Measurements from ENCODE around the gene SLC9A6. TPM values are rescaled to one million over a fixed set of nuclear protein-coding genes. Genes with fewer than 3 reads are reported as not detected.

The SLC9A6 gene
- polyA plus RNA-seq, 3 donors: 5.8 to 15.7 (median 14.2) TPM

GRCh38 chrX:136016881-136017280, 31.6 kb downstream of the SLC9A6 start:
- H3K79me2 ChIP-seq (ENCODE audit: insufficient read depth, low read length): no peaks in the 10 kb centered on the region
- no peak for DNase-seq
- Mint-ChIP-seq H3K27ac (no peak overlapping the region), H3K27me3 (ENCODE audit: low read depth in 3 of 3) (no peaks in the 10 kb centered on the region), H3K4me1 (no peaks in the 10 kb centered on the region), H3K9me3 (peaks cover 0 to 3% (median 0%) of the 10 kb centered on the region in 7 donors), H3K4me3 (no peak overlapping the region), H3K36me3 (peaks cover 54 to 56% of the 10 kb centered on the region in 2 donors)
- intact Hi-C loops (cut with micrococcal nuclease): no loop called here
- H3K27ac ChIP-seq (ENCODE audit: low read depth in 1 of 2, low read length in 2 of 2): no peak overlapping the region
- H4K20me1 ChIP-seq (ENCODE audit: insufficient read depth, low read length): no peaks in the 10 kb centered on the region
- WGBS (ENCODE audit: insufficient coverage): no CpG with 5 or more reads among the region's 2 CpGs
- no peak overlapping the region for H3K4me2 ChIP-seq (replicated peaks; ENCODE audit: extremely low read depth, low read length, poor library complexity, severe bottlenecking)
- peaks cover 43 to 84% of the 10 kb centered on the region in 2 donors for H3K36me3 ChIP-seq (replicated peaks in 1 of 2; ENCODE audit: control insufficient read depth in 1 of 2, insufficient read depth in 2 of 2, low read length in 2 of 2)
- no peaks in the 10 kb centered on the region for H3K27me3 ChIP-seq (ENCODE audit: control insufficient read depth in 2 of 2, insufficient read depth in 2 of 2, low read length in 2 of 2)
- H3K4me1 ChIP-seq (ENCODE audit: control insufficient read depth in 1 of 2, insufficient read depth in 2 of 2, low read length in 2 of 2): no peaks in the 10 kb centered on the region
- H3K9ac ChIP-seq (ENCODE audit: insufficient read depth, low read length, poor library complexity, severe bottlenecking): no peak overlapping the region
- no peak overlapping the region for H3K4me3 ChIP-seq (replicated peaks in 1 of 3; ENCODE audit: low read depth in 2 of 3, low read length in 3 of 3)
- TF ChIP-seq CTCF (IDR thresholded peaks at IDR 0.05): no peak
- H2AFZ ChIP-seq (ENCODE audit: insufficient read depth, low read depth, low read length, poor library complexity, severe bottlenecking): no peak overlapping the region
- H3K9me3 ChIP-seq (replicated peaks in 1 of 2; ENCODE audit: control insufficient read depth in 1 of 2, insufficient read depth in 1 of 2, low read length in 2 of 2): no peaks in the 10 kb centered on the region

GRCh38 chrX:136019226-136019625, 34.0 kb downstream of the SLC9A6 start:
- H3K4me1 ChIP-seq (ENCODE audit: control insufficient read depth in 1 of 2, insufficient read depth in 2 of 2, low read length in 2 of 2): no peaks in the 10 kb centered on the region
- no peak overlapping the region for H3K4me3 Mint-ChIP-seq
- no peak overlapping the region for H3K27ac Mint-ChIP-seq
- WGBS (ENCODE audit: insufficient coverage): no CpG with 5 or more reads among the region's 5 CpGs
- H3K27ac ChIP-seq (ENCODE audit: low read depth in 1 of 2, low read length in 2 of 2): no peak overlapping the region
- no peak overlapping the region for H3K9ac ChIP-seq (ENCODE audit: insufficient read depth, low read length, poor library complexity, severe bottlenecking)
- no peak overlapping the region for H2AFZ ChIP-seq (ENCODE audit: insufficient read depth, low read depth, low read length, poor library complexity, severe bottlenecking)
- no peak overlapping the region for H3K4me3 ChIP-seq (replicated peaks in 1 of 3; ENCODE audit: low read depth in 2 of 3, low read length in 3 of 3)
- no peaks in the 10 kb centered on the region for H3K27me3 ChIP-seq (ENCODE audit: control insufficient read depth in 2 of 2, insufficient read depth in 2 of 2, low read length in 2 of 2)
- no peaks in the 10 kb centered on the region for H3K4me1 Mint-ChIP-seq
- no peak for DNase-seq
- no peaks in the 10 kb centered on the region for H3K27me3 Mint-ChIP-seq (ENCODE audit: low read depth in 3 of 3)
- intact Hi-C loops (cut with micrococcal nuclease): no loop called here
- no peak overlapping the region for H3K4me2 ChIP-seq (replicated peaks; ENCODE audit: extremely low read depth, low read length, poor library complexity, severe bottlenecking)
- H4K20me1 ChIP-seq (ENCODE audit: insufficient read depth, low read length): no peaks in the 10 kb centered on the region
- H3K9me3 Mint-ChIP-seq: peaks cover 0 to 3% (median 0%) of the 10 kb centered on the region in 7 donors
- H3K36me3 ChIP-seq (replicated peaks in 1 of 2; ENCODE audit: control insufficient read depth in 1 of 2, insufficient read depth in 2 of 2, low read length in 2 of 2): peaks cover 28 to 73% of the 10 kb centered on the region in 2 donors
- H3K36me3 Mint-ChIP-seq: peaks cover 41 to 43% of the 10 kb centered on the region in 2 donors
- no peaks in the 10 kb centered on the region for H3K79me2 ChIP-seq (ENCODE audit: insufficient read depth, low read length)
- H3K9me3 ChIP-seq (replicated peaks in 1 of 2; ENCODE audit: control insufficient read depth in 1 of 2, insufficient read depth in 1 of 2, low read length in 2 of 2): no peaks in the 10 kb centered on the region
- no peak for TF ChIP-seq CTCF (IDR thresholded peaks at IDR 0.05)

Measured in CD14-positive monocyte (primary cell).